Activated CD8-positive, alpha-beta memory T cell treated with anti-CD3 and anti-CD28 coated beads, Interleukin-2, amount 50 U/mL, for 1 hour (primary cell): ENCODE results near the gene MRPL11.

Source experiments
- DNase-seq: peaks from one replicate; pipeline ENCODE4 v3.0.0-alpha.2; 2020; ENCODE audit errors: extremely low read depth

MRPL11 gene

GRCh38 chr11:66438504-66439466 is at the start of gene MRPL11:
Gene MRPL11, minus strand, starts transcription at chr11:66438848. Its CDS starts 94 bp downstream, at chr11:66438754.
- DNase-seq = peak; percentile 71

- DNase-seq = no peak
Measured at GRCh38 chr11:66484806-66485380, 46.2 kb upstream of the MRPL11 start.

GRCh38 chr11:66480117-66480938 is 41.7 kb upstream of the MRPL11 start, which contains the start of gene DPP3:
Gene DPP3, plus strand, starts transcription at chr11:66480434. Its CDS starts 1,767 bp downstream, at chr11:66482201.
- peak; percentile 88 for DNase-seq

GRCh38 chr11:66479394-66480116 is 40.9 kb upstream of the MRPL11 start:
- DNase-seq = no peak

- DNase-seq = no peak
Measured at GRCh38 chr11:66478729-66479393, 40.2 kb upstream of the MRPL11 start.

GRCh38 chr11:66477263-66478201 is 38.9 kb upstream of the MRPL11 start:
- no peak for DNase-seq

- DNase-seq = no peak
Measured at GRCh38 chr11:66476841-66477251, 38.2 kb upstream of the MRPL11 start.

GRCh38 chr11:66476173-66476840 is 37.7 kb upstream of the MRPL11 start:
- no peak for DNase-seq

GRCh38 chr11:66475349-66476172 is 36.9 kb upstream of the MRPL11 start:
- DNase-seq = no peak

GRCh38 chr11:66473608-66474515 is 35.2 kb upstream of the MRPL11 start:
- DNase-seq = no peak

GRCh38 chr11:66473167-66473566 is 34.5 kb upstream of the MRPL11 start:
- DNase-seq = no peak

GRCh38 chr11:66472054-66472453 is 33.4 kb upstream of the MRPL11 start:
- no peak for DNase-seq

GRCh38 chr11:66471142-66471541 is 32.5 kb upstream of the MRPL11 start:
- DNase-seq = no peak

GRCh38 chr11:66470015-66470414 is 31.4 kb upstream of the MRPL11 start:
- no peak for DNase-seq

- DNase-seq = no peak
Measured at GRCh38 chr11:66469441-66469840, 30.8 kb upstream of the MRPL11 start.

- DNase-seq = no peak
Measured at GRCh38 chr11:66468691-66469090, 30.0 kb upstream of the MRPL11 start.

- no peak for DNase-seq
Measured at GRCh38 chr11:66467756-66468155, 29.1 kb upstream of the MRPL11 start.
